Pancreas (tissue), 10 donors: ENCODE data around the gene CHST11. TPM values are rescaled to one million over a fixed set of nuclear protein-coding genes. Genes with fewer than 3 reads are reported as not detected.

Source experiments
- ATAC-seq, 4 donors: fragments of 200-7000 bp; cut with Tn5 transposase; one replicate each; pipeline versions ENCODE4 v1.8.0 to v1.9.1; 2020; ENCODE audit warnings: mild to moderate bottlenecking in 4 of 4, moderate library complexity in 4 of 4
- DNase-seq, 6 donors: peaks; one replicate each; pipeline ENCODE4 v3.0.0-alpha.2; 2020
- FAIRE-seq: peaks from 2 replicates; lab custom pipeline; 2012; peaks lifted over from hg19 to GRCh38; lab: Jason Lieb, UNC
- H3K27ac ChIP-seq, 4 donors: fragments of 200-600 bp; sonication (generic); 1 replicate in 3 of 4; 2 replicates in 1 of 4; pipeline versions ENCODE4 v1.5.0 to v1.8.0; 2020
- H3K27me3 ChIP-seq, 4 donors: fragments of 200-600 bp; one replicate each; pipeline ENCODE4 v1.8.0; 2021
- H3K36me3 ChIP-seq, 3 donors: fragments of 200-600 bp; sonication (generic) in 1 of 3; one replicate each; pipeline versions ENCODE4 v1.5.0 to v1.8.0; 2020 to 2021
- H3K4me1 ChIP-seq, 3 donors: fragments of 200-600 bp; one replicate each; pipeline ENCODE4 v1.8.0; 2021
- H3K4me3 ChIP-seq, 4 donors: fragments of 200-600 bp; sonication (generic) in 2 of 4; one replicate each; pipeline versions ENCODE4 v1.5.0 to v1.8.0; 2020 to 2021
- H3K9me3 ChIP-seq, 4 donors: fragments of 200-600 bp; one replicate each; pipeline ENCODE4 v1.8.0; 2021
- WGBS, 2 donors: extraction: QIAGEN DNeasy Blood & Tissue Kit; methylation state at CpG; one replicate each; pipeline ENCODE4 v1.1.7; 2013; 5-methylcytosine and 5-hydroxymethylcytosine counted together
- intact Hi-C, 3 donors: fragments of 100-400 bp; cut with DNase I; formaldehyde crosslinking; loops; one replicate each; pipeline versions ENCODE4 v1.11.1 to v1.14.2; 2022
- polyA plus RNA-seq, 2 donors: library from polyadenylated mRNA; stranded (reverse); fragments of 200-250 nt; gene quantifications; one replicate each; pipeline ENCODE4 v1.2.3, GENCODE V29; 2013
- total RNA-seq, 6 donors: library from RNA; stranded (reverse); fragmentation: NEBNext Ultra II Directional in 4 of 6; extraction: Animal tissue kit (Norgen Biotek cat#: 25700) in 4 of 6; gene quantifications; one replicate each; pipeline versions ENCODE4 v1.2.1 to v1.2.4, GENCODE V29; 2021 to 2023
- TF ChIP-seq, protein P1 (sequence below), 4 donors: fragments of 200-600 bp; sonication (generic) in 3 of 4; IDR thresholded peaks; one replicate each; pipeline versions ENCODE4 v1.5.0 to v1.8.0; 2021; ENCODE audit warnings: antibody characterized with exemption in 4 of 4
- donor health status: healthy with polysubstance abuse.
- donor health status: DM: no; HTN: no; CAD: no; lungs with moderate emphysema.
- donor health status: DM: no; HTN: no; CAD: no.
- donor health status: control.
- donor health status: control.
- donor health status: Bipolar disorder and iron deficiency.
- donor health status: DM: yes; HTN: yes; CAD: no.
- donor health status: DM: no; HTN: no; CAD: no.
- donor health status: DM: no; HTN: no; CAD: no.
- donor health status: DM: yes; HTN: yes; CAD: no.

The CHST11 gene
- total and polyA plus RNA-seq, 8 donors: 1.1 to 14.8 (median 7.8) TPM

- DNase-seq (no peak), ATAC-seq (peak in 1 of 4 donors; percentile 44), FAIRE-seq (no peak)
- Histone ChIP-seq H3K27me3 (no peaks in the 10 kb centered on the region), H3K4me3 (no peak overlapping the region), H3K36me3 (no peaks in the 10 kb centered on the region), H3K9me3 (no peaks in the 10 kb centered on the region), H3K27ac (no peak overlapping the region), H3K4me1 (peaks cover 0 to 3% (median 0%) of the 10 kb centered on the region in 3 donors)
- intact Hi-C loops: no loop called here
- WGBS, 2 donors: 77 to 78% methylated on average over 10 of the region's 10 CpGs
- TF ChIP-seq, protein P1, sequence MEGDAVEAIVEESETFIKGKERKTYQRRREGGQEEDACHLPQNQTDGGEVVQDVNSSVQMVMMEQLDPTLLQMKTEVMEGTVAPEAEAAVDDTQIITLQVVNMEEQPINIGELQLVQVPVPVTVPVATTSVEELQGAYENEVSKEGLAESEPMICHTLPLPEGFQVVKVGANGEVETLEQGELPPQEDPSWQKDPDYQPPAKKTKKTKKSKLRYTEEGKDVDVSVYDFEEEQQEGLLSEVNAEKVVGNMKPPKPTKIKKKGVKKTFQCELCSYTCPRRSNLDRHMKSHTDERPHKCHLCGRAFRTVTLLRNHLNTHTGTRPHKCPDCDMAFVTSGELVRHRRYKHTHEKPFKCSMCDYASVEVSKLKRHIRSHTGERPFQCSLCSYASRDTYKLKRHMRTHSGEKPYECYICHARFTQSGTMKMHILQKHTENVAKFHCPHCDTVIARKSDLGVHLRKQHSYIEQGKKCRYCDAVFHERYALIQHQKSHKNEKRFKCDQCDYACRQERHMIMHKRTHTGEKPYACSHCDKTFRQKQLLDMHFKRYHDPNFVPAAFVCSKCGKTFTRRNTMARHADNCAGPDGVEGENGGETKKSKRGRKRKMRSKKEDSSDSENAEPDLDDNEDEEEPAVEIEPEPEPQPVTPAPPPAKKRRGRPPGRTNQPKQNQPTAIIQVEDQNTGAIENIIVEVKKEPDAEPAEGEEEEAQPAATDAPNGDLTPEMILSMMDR (IDR thresholded peaks at IDR 0.05): no peak
Observed at GRCh38 chr12:104473374-104473983, 16.7 kb downstream of the CHST11 start.

GRCh38 chr12:104475271-104475670 lies 18.5 kb downstream of the CHST11 start:
- H3K9me3 ChIP-seq: no peaks in the 10 kb centered on the region
- H3K27me3 ChIP-seq: no peaks in the 10 kb centered on the region
- no peak overlapping the region for H3K4me3 ChIP-seq
- 47 to 71% methylated on average over 1 of the region's 1 CpG for WGBS, 2 donors
- no peaks in the 10 kb centered on the region for H3K36me3 ChIP-seq
- H3K4me1 ChIP-seq: no peaks in the 10 kb centered on the region
- H3K27ac ChIP-seq: no peak overlapping the region
- FAIRE-seq: no peak
- no peak for DNase-seq
- intact Hi-C loops: no loop called here
- ATAC-seq: no peak
- TF ChIP-seq, protein P1 (IDR thresholded peaks at IDR 0.05): no peak

DNA sequence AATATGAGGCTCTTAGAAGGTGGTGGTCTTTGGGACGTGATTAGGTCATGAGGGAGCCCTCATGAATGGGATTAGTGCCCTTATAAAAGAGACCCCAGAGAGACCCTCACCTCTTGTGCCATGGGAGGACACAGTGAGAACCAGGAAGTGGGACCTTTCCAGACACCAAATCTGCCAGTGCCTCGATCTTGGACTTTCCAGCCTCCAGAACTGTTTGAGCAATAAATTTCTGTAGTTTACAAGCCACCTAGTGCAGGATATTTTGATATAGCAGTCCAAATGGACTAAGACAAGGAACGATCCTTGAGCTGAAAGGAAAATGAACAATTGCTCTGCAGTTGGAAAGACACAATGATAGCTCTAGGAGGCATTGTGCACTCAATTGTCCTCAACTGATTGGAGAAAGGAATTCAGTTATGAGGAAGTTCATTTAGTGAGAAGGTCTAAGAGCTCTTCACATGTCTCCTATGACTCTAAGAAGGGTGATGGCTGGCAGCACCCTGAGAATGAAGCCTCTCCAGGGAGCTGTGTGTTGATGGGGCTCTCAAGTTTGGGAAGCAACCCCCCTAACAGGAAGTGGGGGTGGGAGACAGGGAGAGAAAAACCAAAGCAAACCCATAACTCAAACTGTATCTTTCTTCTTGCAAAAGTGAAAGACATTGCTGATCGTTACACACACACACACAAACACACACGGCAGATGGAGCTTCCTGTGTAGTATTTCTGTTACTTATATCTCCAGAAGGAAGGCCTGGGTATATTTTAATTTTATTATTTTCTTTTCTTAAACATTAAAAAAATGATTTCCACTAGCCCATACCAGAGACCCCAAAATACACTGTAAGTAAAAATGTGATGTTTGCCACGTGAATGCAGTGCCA lies 21.0 kb downstream of the CHST11 start:
- Histone ChIP-seq H3K4me1 (no peaks in the 10 kb centered on the region), H3K9me3 (no peaks in the 10 kb centered on the region), H3K4me3 (no peak overlapping the region), H3K36me3 (no peaks in the 10 kb centered on the region), H3K27me3 (no peaks in the 10 kb centered on the region), H3K27ac (peak overlapping the region in 1 of 4 donors; percentile 28)
- intact Hi-C loops: no loop called here
- WGBS, 2 donors: 88 to 90% methylated on average over 6 of the region's 6 CpGs
- TF ChIP-seq, protein P1 (IDR thresholded peaks at IDR 0.05): no peak
- FAIRE-seq: no peak
- peak in 1 of 4 donors; percentile 55 for ATAC-seq
- no peak for DNase-seq

- FAIRE-seq (no peak), ATAC-seq (peak in 3 of 4 donors; percentile 21 to 71 (median 68)), DNase-seq (no peak)
- no peaks in the 10 kb centered on the region for H3K9me3 ChIP-seq
- H3K36me3 ChIP-seq: no peaks in the 10 kb centered on the region
- peaks cover 0 to 3% (median 0%) of the 10 kb centered on the region in 3 donors for H3K4me1 ChIP-seq
- H3K4me3 ChIP-seq: no peak overlapping the region
- TF ChIP-seq, protein P1 (IDR thresholded peaks at IDR 0.05): no peak
- 80 to 83% methylated on average over 8 of the region's 8 CpGs for WGBS, 2 donors
- intact Hi-C loops: no loop called here
- no peaks in the 10 kb centered on the region for H3K27me3 ChIP-seq
- peak overlapping the region in 1 of 4 donors; percentile 28 for H3K27ac ChIP-seq
Observed at GRCh38 chr12:104478396-104479122, 21.8 kb downstream of the CHST11 start.
